ENCODE measurements around the gene GOLPH3L.
A peak's percentile ranks its signal among the peaks of the same experiment; 100 is the strongest.
"Not testable (repeated sequence)": the region's sequence is repeated elsewhere in the genome, so short reads cannot be mapped to it uniquely, and the experiment has no call there.

GOLPH3L gene

DNA sequence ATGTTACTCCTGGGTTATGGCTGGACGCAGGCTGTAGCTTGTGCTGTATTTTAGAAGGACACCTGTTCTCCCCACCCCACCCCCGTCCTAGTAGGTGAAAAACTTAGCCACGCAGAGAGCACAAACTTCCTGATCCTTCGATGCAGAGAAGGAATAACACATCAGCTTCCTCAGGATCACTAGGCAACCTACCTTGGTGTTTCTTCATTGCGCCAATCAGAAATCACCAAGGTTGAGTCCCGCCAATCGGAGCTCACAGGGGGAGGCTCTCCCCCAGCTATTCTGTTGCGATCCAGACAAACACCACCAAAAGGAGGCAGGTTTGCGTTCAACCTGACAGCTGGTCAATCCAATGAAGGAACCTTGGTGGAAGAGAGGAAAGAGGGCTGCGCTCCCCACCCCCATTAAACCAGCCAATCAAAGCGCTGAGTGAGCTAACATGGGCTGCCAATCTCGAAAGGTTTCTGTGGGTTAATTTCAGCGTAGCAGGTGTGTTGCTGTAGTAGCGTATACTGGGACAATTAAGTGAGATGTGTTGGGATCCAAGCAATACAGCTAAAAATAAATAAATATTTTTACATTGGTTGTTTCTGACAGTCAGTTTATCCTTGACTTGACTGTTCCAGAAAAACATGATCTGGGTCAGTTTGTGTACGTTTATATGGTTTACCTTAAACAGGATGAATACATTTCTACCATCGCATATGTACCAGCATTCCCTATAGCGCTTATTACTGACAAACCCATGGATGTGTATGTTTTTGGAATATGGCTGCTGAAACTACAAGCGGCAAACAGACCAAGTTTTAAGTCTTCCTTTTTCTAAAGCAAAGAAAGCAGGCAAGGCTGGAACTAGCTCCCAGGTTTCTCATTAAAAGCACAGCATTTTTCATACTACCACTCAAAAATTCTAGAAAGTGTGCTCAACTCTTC, at the start of gene GOLPH3L:
Gene GOLPH3L (minus strand): TSS at position 160 of the 933 bp plus-strand sequence. CDS start 2,316 bp downstream, outside the sequence.
- peak; percentile 100 for DNase-seq

- DNase-seq, result peak; percentile 40
These were observed 33.3 kb upstream of the GOLPH3L start for GRCh38 chr1:150730130-150730721.

- DNase-seq, result no peak
These were observed 27.4 kb upstream of the GOLPH3L start for GRCh38 chr1:150724336-150724735.

- no peak for DNase-seq
These were observed 23.7 kb upstream of the GOLPH3L start, which contains the start of gene HORMAD1 for GRCh38 chr1:150720703-150721102. Gene HORMAD1 (minus strand): TSS chr1:150720895. CDS start chr1:150719505, 1,390 bp downstream.

DNA sequence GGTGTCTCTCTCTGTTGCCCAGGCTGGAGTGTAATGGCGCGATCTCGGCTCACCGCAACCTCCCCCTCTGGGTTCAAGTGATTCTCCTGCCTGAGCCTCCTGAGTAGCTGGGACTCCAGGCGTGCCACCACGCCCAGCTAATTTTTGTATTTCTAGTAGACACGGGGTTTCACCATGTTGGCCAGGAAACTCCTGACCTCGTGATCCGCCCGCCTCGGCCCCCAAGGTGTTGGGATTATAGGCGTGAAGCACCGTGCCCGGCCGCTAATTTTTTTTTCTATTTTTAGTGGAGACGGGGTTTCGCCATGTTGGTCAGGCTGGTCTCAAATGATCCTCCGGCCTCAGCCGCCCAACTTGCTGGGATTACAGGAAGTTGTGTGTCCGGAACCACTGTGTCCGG, 23.1 kb upstream of the GOLPH3L start:
- no peak for DNase-seq

GRCh38 chr1:150718225-150718891, 21.4 kb upstream of the GOLPH3L start:
- no peak for DNase-seq

- DNase-seq, result not testable (repeated sequence)
These were observed 12.1 kb upstream of the GOLPH3L start for GRCh38 chr1:150709031-150709430.

GRCh38 chr1:150708595-150708994, 11.6 kb upstream of the GOLPH3L start:
- no peak for DNase-seq

- DNase-seq, result no peak
These were observed 9.1 kb upstream of the GOLPH3L start for GRCh38 chr1:150706091-150706490.

- DNase-seq, result no peak
These were observed 6.5 kb upstream of the GOLPH3L start for GRCh38 chr1:150703427-150703826.

DNA sequence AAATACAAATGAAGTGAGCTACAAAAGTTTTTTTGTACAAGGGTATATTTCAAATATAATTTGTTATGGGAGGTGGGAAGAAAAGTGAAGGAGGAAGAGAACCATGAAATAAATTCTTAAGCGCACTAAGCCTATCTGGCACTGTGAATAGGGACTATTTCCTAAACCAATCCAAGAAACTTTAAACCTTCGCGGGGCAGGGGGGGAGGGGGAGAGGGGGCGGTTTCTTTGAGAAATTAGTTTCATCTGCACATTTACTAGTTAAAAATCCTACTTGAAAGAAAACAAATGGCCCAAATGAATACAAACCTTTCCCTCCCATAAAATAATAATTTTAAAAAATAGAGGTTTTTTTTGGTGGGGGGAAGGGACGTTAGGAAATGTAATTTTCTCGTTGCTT, 364 bp downstream of the GOLPH3L start:
- peak; percentile 23 for DNase-seq

GRCh38 chr1:150696162-150696561, 792 bp downstream of the GOLPH3L start:
- DNase-seq, result no peak

GRCh38 chr1:150695561-150695960, 1.4 kb downstream of the GOLPH3L start:
- DNase-seq, result no peak

GRCh38 chr1:150692720-150693119, 4.2 kb downstream of the GOLPH3L start:
- DNase-seq, result no peak

DNA sequence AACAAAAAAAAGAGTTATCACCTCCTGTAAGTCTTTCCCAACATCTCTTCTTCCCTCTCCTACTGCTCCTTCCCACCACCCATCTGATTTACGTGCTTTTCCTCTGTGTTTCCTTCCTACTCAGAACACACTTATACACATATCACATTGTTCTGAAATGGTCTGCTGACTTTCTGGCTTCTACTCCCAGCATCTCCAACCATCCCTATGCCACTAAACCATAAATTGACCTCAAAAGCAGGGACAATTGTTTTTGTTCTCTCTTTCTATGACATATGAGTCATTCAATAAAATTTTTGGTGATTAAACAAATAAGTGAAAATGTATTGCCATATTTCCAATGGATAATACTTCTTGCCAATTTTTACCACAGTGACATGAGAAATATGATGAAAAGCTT, 8.2 kb downstream of the GOLPH3L start:
- DNase-seq, result no peak

DNA sequence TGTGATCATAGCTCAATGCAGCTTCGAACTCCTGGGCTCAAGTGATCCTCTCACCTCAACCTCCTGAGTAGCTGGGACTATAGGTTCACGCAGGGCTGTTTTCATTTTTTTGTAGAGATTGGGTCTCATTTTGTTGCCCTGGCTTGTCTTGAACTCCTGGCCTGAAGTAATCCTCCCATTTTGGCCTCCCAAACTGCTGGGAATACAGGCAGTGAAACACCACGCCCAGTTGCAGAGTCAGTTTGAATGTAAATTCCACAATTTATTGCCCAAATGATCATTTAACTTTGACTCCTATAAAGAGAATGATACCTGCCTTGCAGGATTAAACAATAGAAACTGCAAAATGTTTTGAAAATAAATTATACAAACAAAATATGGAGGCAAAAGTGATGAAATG, 10.7 kb downstream of the GOLPH3L start:
- DNase-seq, result no peak

- peak; percentile 14 for DNase-seq
These were observed 13.0 kb downstream of the GOLPH3L start for GRCh38 chr1:150683914-150684313.

DNA sequence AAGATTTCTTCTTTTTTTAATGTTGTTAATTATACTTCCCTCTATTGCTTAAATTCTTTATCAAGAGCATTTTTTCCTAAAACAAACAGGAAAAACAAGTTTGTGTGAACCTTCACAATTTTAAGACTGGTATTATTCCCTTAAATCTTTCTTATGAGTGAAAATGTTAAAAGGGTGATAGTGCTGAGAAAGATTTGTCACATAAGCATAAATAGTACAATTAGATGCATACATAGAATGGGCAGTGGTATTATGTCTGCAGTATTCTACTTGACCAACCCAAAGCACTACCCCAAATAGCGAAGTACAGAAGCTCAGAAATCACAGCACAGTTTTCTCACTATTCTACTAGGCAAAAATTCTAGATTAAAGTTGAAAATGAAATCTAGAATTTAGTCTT, 18.0 kb downstream of the GOLPH3L start:
- no peak for DNase-seq

- no peak for DNase-seq
These were observed 22.1 kb downstream of the GOLPH3L start for GRCh38 chr1:150674881-150675280.

DNA sequence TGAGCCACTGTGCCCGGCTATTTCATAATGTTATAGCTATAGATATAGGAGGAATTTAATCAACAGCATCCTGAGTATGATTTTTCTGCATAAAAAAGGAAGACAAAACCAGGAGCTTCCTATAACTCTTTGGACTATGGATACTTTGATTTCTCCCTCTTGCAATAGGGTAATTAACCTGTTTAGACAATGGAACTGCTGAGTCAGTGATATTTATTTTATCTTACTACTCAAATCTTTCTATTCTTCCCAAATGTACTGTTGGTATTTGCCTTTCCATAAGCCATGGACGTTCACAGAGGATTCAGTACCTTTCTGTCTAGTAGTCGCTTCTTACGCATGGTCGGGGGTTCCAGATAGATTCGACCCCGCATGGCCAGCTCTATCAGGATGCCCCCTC, 33.6 kb downstream of the GOLPH3L start:
- no peak for DNase-seq

- no peak for DNase-seq
These were observed 34.1 kb downstream of the GOLPH3L start for GRCh38 chr1:150662811-150663210.

- no peak for DNase-seq
These were observed 35.8 kb downstream of the GOLPH3L start for GRCh38 chr1:150661156-150661555.

GRCh38 chr1:150660584-150660983, 36.4 kb downstream of the GOLPH3L start:
- no peak for DNase-seq

GRCh38 chr1:150657064-150657463, 39.9 kb downstream of the GOLPH3L start:
- DNase-seq, result peak; percentile 68

All from NCI-H82 (cell line).